HG03196 (cell line): ENCODE measurements around the gene HSD11B2.

Experiments
- ATAC-seq: cut with Tn5 transposase; IDR thresholded peaks from one replicate; pipeline ENCODE4 v1.9.1; 2021; ENCODE audit not compliant: unreplicated experiment

Gene HSD11B2

GRCh38 chr16:67430977-67431774, at the start of gene HSD11B2:
TSS of gene HSD11B2 (plus strand) at chr16:67431121. CDS start at chr16:67431249, 128 bp downstream.
- ATAC-seq, result no peak

- ATAC-seq, result no peak
Measured at GRCh38 chr16:67383284-67383683, 47.6 kb upstream of the HSD11B2 start.

GRCh38 chr16:67384778-67385510, 46.0 kb upstream of the HSD11B2 start:
- ATAC-seq, result no peak

DNA sequence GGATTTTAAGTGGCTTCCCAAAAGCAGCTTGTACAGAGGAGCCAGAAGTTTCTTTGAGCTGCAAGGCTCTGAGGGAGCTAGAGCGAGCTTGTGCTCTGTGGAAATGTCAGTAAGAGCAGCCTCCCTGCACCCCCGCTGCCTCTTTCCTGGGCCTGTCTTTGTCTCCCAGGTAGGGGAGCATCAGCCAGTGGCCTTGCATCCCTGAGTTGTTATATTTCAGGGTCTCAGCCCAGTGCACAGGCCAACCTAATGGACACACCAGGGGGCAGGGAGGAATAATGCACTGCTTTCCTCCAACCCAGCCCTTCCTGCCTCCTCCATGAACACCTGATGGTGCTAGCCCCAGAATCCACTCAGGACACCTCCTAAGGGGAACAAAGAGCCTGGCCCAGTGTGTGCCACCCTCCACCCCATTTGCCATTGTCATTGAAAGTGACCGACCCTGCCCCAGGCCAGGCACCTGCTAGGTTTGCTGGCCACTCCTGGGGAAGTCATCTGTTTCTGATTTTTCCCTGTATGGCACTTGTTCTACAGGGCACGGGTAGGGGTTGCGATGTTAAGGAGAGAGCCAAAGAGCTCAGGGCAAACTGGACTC, 44.0 kb upstream of the HSD11B2 start:
- no peak for ATAC-seq

DNA sequence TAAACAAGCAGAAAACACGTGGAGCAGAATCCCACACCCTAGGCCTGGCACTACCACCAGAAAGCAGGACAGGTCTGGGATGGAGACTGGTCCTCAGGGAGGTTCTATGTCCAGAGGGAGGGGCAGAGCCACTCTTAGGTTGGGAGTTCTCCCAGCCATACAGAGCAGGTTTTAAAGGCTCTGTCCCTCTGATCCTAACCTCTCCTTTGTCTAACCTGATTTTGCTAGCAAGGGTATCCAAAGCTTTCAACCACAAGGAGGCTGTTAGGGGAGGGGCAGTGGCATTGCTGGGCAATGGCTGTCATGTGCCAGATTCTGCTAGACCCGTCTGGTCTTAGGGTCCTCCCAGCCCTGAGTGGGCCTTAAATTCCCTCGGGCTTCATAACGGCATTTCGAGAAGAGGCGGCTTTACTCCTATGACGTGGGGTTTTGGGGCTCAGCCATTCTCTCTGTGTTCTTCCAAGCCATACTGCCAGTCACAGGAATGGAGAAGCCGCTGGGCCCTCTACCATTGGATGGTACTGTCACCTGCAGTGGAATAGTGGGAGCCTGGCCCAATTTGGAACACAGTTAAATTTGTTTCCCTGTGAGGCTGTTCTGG, 43.3 kb upstream of the HSD11B2 start:
- ATAC-seq, result no peak

GRCh38 chr16:67388191-67388590, 42.7 kb upstream of the HSD11B2 start:
- ATAC-seq, result no peak

DNA sequence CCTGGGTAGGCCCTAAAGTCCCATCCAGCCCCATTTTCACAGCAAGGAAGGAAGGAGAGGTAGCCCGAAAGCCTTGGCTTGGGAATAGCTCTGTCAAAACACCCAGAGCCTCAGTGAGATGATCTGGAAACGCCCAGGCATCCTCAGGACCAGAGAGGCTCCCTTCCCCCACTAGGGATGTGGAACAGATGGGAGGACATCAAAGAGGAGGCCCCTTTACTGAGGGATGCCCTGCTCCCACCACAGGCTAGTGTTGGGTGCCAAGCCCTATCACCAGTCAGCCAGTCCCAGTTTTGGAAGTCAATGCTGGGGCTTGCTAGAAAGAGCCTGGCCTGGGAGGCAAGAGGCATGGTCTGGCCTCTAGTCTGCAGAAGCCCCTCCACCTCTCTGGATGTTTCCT, 42.3 kb upstream of the HSD11B2 start:
- ATAC-seq, result no peak

DNA sequence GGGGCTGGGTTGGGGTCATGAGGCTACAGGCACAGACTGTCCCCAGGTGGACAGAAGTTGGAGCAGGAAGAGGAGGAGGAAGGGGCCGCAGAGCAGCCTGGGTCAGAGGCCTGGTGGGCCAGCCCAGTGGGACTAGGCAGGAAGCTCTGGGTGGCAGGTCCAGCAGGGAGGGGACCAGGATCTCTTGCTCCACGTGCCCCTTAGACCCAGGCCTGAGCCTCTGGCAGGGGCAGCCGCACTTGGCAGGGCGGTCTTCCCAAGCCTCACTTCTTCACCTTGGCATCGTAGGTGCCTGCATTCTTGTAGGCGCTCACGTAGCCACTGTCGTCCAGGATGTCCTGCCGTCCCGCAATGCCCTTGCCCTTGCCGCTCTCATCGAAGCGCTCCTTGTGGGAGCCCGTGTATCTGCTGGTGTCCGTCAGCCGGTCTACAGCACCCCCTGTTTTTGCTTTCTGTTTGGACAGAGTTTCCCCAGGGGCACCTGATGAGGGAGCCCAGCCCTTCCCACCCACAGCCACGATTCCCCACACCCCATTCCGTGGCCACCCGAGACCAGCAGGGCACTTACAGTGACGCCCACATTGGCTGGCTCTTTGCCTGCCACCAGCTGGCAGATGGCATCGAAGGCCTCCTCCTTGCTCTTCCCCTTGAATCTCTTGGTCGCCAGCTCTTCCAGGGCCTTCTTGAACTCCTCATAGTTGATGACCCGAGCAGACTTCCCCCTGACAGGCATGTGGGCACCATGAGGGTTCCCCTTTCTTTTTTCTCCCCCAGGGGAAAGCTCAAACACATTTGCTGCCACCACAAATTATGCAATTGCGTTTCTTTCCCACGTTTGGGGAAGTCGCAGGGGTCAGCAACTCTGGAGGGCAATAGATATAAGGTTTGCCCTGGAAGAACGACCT, 40.8 kb upstream of the HSD11B2 start:
- ATAC-seq, result no peak

DNA sequence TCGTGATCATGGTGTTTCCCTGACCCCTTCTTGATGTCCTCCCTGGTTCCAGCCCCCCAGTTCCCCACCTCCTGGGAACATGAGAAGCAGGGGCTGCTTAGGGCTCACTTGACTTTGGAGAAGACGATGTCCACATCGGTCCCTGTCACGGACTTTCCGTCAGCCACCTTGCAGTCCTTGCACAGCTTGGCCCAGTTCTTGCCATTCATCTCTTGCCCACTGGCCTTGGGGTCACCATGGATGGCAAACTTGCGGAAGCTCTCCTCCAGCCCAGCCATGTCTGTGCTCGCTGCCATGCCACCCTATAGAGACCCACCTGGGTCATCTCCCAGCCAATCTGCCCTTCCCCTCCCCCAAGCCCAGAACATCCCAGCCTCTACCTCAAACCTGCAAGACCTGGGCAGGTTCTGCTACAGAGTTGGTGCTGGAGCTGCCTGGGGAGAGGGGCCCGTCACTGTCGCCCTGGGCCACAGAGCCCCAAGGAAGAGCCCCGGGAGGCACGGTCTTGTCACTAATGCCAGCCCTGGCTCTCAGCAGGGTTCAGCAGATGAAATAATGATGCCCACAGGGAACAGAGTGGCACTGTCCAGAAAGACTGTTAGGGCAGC, 40.0 kb upstream of the HSD11B2 start:
- no peak for ATAC-seq

- no peak for ATAC-seq
Measured at GRCh38 chr16:67391424-67392300, 39.3 kb upstream of the HSD11B2 start.

DNA sequence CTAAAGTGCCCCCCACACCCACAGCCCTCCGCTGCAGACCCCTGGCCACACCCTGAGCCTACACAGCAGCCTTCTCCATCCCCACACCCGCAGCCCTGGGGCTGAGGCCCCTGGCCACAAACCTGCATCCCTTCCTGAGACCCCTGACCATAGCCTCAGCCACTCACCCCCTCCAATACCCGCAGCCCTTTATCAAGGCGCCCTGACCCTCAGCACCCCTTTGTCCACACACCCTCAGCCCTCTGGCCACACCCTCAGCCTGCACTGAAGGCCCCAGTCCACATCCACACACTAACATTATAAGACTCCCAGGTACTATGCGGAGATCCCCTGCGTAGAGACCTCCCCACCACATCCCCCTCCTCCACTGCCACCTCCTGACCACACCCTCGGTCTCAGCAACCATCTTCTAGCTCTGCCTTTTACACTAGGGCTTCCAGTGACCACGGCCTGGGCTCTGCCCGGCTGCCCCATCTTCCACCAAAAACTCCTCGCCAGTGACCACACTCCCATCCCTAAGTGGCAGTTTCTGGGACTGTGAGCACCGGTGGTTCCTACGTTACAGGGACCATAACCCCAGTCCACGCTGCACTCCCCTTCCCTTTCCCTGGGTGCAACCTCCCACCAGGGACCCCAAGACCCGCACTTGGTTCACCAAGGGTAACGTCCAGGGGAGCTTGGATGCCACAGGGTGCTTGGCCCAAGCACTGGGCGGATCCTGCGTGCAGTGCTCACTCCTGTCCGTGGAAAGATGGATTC, 38.4 kb upstream of the HSD11B2 start:
- ATAC-seq, result no peak

GRCh38 chr16:67393111-67393787, 37.7 kb upstream of the HSD11B2 start, which contains the start of gene TPPP3:
TSS of gene TPPP3 (minus strand) at chr16:67393498. CDS start at chr16:67391111, 2,387 bp downstream.
- no peak for ATAC-seq

- no peak for ATAC-seq
Measured at GRCh38 chr16:67393788-67394154, 37.1 kb upstream of the HSD11B2 start.

GRCh38 chr16:67394155-67395104, 36.5 kb upstream of the HSD11B2 start:
- no peak for ATAC-seq

DNA sequence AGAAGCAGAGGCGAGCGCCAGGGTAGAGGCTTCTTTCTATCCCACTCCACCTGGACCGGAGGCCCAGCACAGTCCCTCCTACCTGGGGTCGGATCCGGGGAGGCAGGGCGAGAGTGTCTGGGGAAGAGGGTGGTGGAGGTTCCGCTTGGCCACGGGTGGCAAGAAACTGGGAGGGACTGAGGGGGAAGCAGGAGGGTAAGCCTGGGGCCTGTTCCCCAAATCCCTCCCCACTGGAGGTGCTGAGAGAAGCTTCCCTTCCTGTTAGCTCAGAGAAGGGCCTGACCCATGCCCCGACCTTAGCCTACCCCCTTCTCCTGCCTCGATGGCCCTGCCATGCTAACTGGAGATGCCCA, 35.8 kb upstream of the HSD11B2 start:
- no peak for ATAC-seq

DNA sequence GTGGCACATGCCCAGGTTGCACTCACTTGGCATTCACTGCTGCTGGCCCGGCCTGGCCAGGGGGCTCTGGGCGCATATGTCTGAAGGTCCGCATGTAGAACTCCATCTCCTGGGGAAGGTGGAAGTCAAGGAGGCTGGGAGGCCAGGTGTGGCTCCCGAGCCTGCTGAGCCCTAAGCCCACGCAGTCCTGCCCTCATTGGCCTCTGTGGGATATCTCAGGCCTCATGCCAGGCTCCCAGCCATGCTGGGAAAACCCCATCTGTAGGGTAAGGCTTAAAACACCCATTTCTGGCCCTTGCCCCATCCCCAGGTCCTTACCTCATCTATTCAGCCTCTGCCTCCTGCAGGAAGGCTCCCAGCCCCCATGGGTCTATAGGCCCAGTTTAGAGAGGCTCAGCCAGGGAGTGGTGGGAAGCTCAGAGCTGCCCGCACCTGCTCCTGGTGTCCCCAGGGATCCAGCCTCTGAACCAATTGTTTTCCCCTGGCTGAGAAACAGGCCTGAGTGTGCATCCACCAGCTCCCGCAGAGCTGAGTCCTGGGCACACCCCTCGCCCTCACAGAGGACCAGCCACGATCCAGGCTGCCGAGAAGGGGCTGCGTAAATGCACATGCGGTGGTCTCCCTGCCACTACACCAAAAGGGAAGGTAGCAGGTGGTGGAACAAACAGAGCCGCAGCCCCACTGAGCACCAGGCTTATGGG, 35.3 kb upstream of the HSD11B2 start:
- ATAC-seq, result no peak
